ENCODE data around the gene SPATA46.

SPATA46 gene

DNA sequence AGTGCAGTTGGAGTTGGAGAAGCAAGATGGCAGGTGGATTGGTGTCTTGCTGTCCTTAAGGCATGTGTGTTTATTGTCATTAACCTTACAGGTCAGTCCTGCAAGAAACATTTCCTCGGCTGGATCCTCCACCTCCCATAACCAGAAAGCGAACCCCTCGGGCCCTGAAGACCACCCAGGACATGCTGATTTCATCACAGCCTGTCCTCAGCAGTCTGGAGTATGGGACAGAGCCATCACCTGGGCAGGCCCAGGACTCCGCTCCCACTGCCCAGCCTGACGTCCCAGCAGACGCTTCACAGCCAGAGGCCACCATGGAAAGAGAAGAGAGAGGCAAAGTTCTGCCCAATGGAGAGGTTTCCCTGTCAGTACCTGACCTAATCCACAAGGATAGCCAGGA lies 6.4 kb upstream of the SPATA46 start:
- TF ChIP-seq, protein P1, sequence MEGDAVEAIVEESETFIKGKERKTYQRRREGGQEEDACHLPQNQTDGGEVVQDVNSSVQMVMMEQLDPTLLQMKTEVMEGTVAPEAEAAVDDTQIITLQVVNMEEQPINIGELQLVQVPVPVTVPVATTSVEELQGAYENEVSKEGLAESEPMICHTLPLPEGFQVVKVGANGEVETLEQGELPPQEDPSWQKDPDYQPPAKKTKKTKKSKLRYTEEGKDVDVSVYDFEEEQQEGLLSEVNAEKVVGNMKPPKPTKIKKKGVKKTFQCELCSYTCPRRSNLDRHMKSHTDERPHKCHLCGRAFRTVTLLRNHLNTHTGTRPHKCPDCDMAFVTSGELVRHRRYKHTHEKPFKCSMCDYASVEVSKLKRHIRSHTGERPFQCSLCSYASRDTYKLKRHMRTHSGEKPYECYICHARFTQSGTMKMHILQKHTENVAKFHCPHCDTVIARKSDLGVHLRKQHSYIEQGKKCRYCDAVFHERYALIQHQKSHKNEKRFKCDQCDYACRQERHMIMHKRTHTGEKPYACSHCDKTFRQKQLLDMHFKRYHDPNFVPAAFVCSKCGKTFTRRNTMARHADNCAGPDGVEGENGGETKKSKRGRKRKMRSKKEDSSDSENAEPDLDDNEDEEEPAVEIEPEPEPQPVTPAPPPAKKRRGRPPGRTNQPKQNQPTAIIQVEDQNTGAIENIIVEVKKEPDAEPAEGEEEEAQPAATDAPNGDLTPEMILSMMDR (IDR thresholded peaks at IDR 0.05; ENCODE audit: control insufficient read depth, extremely low read depth, insufficient read depth), result no peak
- no peak overlapping the region for H3K4me3 ChIP-seq (ENCODE audit: low read depth, low read length)

DNA sequence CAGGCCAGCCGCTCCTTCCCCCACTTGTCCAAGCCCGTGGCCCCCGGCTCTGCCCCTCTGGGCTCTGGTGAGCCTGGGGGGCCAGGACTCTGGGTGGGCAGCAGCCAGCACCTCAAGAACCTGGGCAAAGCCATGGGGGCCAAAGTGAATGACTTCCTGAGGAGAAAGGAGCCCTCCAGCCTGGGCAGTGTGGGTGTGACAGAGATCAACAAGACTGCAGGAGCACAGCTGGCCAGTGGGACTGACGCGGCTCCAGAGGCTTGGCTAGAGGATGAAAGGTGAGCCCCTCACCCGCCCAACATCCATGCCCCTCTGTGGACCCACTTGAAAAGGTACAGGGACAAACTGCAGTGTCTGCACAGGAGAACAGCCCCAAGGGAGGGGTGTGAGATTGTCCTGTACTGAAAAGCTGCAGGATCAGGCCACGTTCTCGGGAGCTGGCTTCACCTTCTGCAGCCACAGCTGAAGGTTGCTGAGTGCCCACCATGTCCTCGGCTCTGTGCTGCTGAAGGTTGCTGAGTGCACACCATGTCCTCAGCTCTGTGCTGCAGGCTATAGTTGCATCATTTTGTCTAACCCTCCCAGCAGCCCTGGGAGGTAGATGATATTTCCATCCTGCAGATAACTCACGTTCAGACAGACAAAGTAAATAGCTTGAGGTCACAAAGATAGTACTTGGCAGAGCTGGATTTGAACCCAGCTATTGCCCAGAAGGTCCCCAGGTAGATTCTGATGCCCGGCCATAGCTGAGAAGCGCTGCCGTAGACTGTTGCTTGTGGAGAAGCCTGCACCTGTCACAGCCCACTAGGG lies 5.5 kb upstream of the SPATA46 start:
- TF ChIP-seq, protein P1 (IDR thresholded peaks at IDR 0.05; ENCODE audit: control insufficient read depth, extremely low read depth, insufficient read depth), result no peak
- H3K4me3 ChIP-seq (ENCODE audit: low read depth, low read length), result no peak overlapping the region
- no peak for DNase-seq (ENCODE audit: low read depth)

More for the DNA sequence above, 6.4 kb upstream of the SPATA46 start:
- DNase-seq (ENCODE audit: low read depth), result no peak

DNA sequence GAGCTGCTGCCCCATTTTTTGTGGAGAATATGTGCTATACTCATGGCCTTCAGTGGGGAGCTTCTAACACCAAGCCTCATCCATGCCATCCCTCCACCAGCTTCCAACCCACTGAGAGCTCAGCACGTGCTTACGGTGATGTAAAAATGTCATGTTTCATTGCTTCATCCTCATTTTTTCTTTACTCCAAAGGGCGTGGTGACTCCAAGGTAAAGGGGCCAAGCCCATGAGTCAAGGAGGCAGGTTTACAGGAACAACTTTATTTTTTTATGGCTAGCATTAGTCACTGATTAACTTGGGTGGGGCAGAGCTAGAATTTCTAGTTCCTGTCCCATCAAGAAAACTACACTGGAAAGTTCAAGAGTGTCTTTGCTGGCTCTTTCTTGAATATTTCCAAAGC lies 4.7 kb upstream of the SPATA46 start, which contains the start of gene C1orf226:
C1orf226 (plus strand) TSS at position 346 of the 400 bp plus-strand sequence. CDS start 174 bp downstream, outside the sequence.
- no peak within 1 kb of the TSS for H3K4me3 ChIP-seq (ENCODE audit: low read depth, low read length)
- DNase-seq (ENCODE audit: low read depth), result no peak
- TF ChIP-seq, protein P1 (IDR thresholded peaks at IDR 0.05; ENCODE audit: control insufficient read depth, extremely low read depth, insufficient read depth), result no peak

DNA sequence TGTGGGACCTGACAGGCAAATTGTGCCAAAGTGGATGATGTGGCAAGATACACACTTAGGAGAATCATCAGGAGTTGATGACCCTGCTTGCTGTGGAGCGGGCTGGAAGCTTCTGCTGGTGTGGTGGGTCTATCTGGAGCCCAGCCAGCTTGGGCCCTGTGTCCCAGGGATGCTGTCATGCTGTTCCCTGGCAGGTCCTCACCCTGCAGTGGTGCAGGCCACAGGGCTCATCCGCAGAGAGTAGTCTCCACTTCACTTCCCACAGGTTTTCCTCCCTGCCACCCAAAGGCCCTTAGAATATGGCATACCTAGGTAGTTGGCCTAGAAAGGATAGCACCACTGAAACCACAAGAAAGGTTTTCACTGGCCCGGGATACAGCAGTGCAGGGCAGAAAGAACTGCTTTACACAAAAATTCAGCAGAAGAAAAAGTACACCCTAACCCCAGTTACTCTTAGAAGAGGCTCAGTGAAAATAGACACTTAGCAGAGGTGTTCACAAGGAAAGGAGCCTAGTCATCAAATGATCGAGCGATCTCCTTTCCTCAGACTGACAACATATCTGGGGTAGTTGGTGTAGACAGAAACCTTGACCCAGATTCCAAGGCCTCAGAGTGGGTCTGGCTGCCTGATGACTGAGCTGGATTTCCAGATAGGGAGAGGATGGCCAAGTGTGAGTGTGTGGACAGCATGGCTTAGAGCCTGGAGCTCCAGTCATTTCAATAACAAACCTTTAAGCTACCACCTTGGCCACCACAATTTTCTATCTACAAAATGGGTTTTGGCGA lies 3.6 kb upstream of the SPATA46 start:
- no peak for DNase-seq (ENCODE audit: low read depth)
- no peak overlapping the region for H3K4me3 ChIP-seq (ENCODE audit: low read depth, low read length)
- TF ChIP-seq, protein P1 (IDR thresholded peaks at IDR 0.05; ENCODE audit: control insufficient read depth, extremely low read depth, insufficient read depth), result no peak

DNA sequence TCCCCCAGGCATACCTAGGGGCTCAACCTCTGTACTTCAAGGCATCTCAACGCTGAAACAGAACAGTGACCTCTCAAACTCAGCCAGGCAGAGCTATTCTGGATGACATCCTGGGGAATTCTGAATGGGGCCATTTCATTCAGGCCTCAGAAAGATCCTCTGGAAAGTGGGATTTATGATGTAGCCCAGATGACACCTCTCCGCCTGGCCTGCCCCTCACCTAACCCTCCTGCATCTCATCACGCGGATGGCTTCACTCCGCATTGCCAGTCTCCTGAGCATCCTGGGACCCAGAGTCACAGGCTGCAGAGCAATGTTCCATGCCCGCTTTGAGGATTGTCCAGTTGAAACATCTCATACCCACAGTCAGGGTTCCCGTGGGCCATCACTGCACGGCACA lies 1.2 kb downstream of the SPATA46 start:
- no peak overlapping the region for H3K4me3 ChIP-seq (ENCODE audit: low read depth, low read length)
- no peak for DNase-seq (ENCODE audit: low read depth)
- TF ChIP-seq, protein P1 (IDR thresholded peaks at IDR 0.05; ENCODE audit: control insufficient read depth, extremely low read depth, insufficient read depth), result no peak

DNA sequence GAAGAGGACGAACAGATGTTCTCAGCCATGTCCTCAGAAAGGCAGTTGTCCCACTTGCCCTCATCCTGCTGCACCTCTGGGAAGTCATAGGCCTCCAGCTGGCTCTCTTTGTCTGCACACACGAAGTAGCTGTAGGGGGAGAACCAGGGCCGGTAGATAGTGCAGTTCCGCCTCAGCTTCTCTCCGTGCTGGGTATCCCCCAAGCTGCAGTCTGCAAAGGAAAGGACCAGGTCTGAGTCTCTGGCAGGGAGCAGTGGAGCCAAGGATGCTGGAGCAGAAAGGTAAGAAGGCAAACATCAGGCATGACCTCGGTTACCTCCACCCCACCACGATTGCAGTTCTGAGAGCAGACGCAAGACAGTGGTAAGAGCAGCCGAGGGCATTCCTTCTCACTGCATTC lies 2.2 kb downstream of the SPATA46 start:
- TF ChIP-seq, protein P1 (IDR thresholded peaks at IDR 0.05; ENCODE audit: control insufficient read depth, extremely low read depth, insufficient read depth), result no peak
- no peak overlapping the region for H3K4me3 ChIP-seq (ENCODE audit: low read depth, low read length)
- DNase-seq (ENCODE audit: low read depth), result no peak

All from LNCaP clone FGC (cell line).